ENCODE data around the gene ATP8A1.
"Not testable (repeated sequence)": the region's sequence is repeated elsewhere in the genome, so short reads cannot be mapped to it uniquely, and the experiment has no call there.

ATP8A1 gene

GRCh38 chr4:42398171-42398870 is 258.6 kb downstream of the ATP8A1 start:
- DNase-seq = no peak

GRCh38 chr4:42397635-42398170 is 259.2 kb downstream of the ATP8A1 start:
- DNase-seq = no peak

GRCh38 chr4:42396752-42397634 is 259.9 kb downstream of the ATP8A1 start, which contains the start of gene SHISA3:
TSS of gene SHISA3 (plus strand) at chr4:42397488. CDS start at chr4:42398057, 569 bp downstream.
- no peak for DNase-seq

GRCh38 chr4:42396361-42396751 is 260.5 kb downstream of the ATP8A1 start:
- DNase-seq = no peak

GRCh38 chr4:42395595-42395994 is 261.3 kb downstream of the ATP8A1 start:
- no peak for DNase-seq

- no peak for DNase-seq
Observed at GRCh38 chr4:42392436-42392835, 264.5 kb downstream of the ATP8A1 start.

GRCh38 chr4:42391981-42392380 is 264.9 kb downstream of the ATP8A1 start:
- no peak for DNase-seq

GRCh38 chr4:42391355-42391664 is 265.6 kb downstream of the ATP8A1 start:
- no peak for DNase-seq

- no peak for DNase-seq
Observed at GRCh38 chr4:42390622-42391354, 266.1 kb downstream of the ATP8A1 start.

- DNase-seq = no peak
Observed at GRCh38 chr4:42385516-42385915, 271.4 kb downstream of the ATP8A1 start.

- no peak for DNase-seq
Observed at GRCh38 chr4:42381666-42382065, 275.2 kb downstream of the ATP8A1 start.

GRCh38 chr4:42377497-42377896 is 279.4 kb downstream of the ATP8A1 start:
- no peak for DNase-seq

- DNase-seq = not testable (repeated sequence)
Observed at GRCh38 chr4:42372303-42372702, 284.6 kb downstream of the ATP8A1 start.

GRCh38 chr4:42371305-42372252 is 285.3 kb downstream of the ATP8A1 start:
- DNase-seq = peak; percentile 11

GRCh38 chr4:42369489-42369888 is 287.4 kb downstream of the ATP8A1 start:
- no peak for DNase-seq

GRCh38 chr4:42366959-42367358 is 289.9 kb downstream of the ATP8A1 start:
- no peak for DNase-seq

- DNase-seq = no peak
Observed at GRCh38 chr4:42364266-42365053, 292.4 kb downstream of the ATP8A1 start.

- no peak for DNase-seq
Observed at GRCh38 chr4:42363614-42364013, 293.3 kb downstream of the ATP8A1 start.

GRCh38 chr4:42362591-42362990 is 294.3 kb downstream of the ATP8A1 start:
- no peak for DNase-seq

GRCh38 chr4:42361456-42361855 is 295.4 kb downstream of the ATP8A1 start:
- no peak for DNase-seq

GRCh38 chr4:42360256-42360669 is 296.6 kb downstream of the ATP8A1 start:
- DNase-seq = no peak

All from SHP77 treated with DMSO at 0.1 percent for 48 hours (cell line).